HCT116 (cell line): ENCODE measurements around the gene SCAI.

ENCODE experiments used
- CTCF ChIP-seq, 3 experiments: fragments of 200-600 bp in 1 of 3; sonication (generic) in 1 of 3; IDR thresholded peaks in 2 of 3; conservative IDR thresholded peaks in 1 of 3; 2 replicates each; pipeline ENCODE4 v1.5.1; 2012 to 2017; ENCODE audit warnings: low read depth in 2 of 3, low read length in 2 of 3, antibody characterized with exemption in 1 of 3, borderline replicate concordance in 1 of 3, control low read depth in 1 of 3, mild to moderate bottlenecking in 1 of 3, mixed read lengths in 1 of 3, mixed run types in 1 of 3, moderate library complexity in 1 of 3; ENCODE audit not compliant: insufficient read depth in 1 of 3
- EGR1 ChIP-seq: IDR thresholded peaks from 2 replicates; pipeline ENCODE4 v1.6.1; 2012; ENCODE audit warnings: low read depth
- ELF1 ChIP-seq: IDR thresholded peaks from 2 replicates; pipeline ENCODE4 v1.6.1; 2012; ENCODE audit warnings: low read depth, borderline replicate concordance
- EZH2 ChIP-seq: fragments of 200-600 bp; sonication (generic); IDR thresholded peaks from 2 replicates; pipeline ENCODE4 v1.6.1; 2017; ENCODE audit warnings: antibody characterized with exemption, mixed run types
- MAX ChIP-seq: IDR thresholded peaks from 2 replicates; pipeline ENCODE4 v1.6.1; 2012
- POLR2A ChIP-seq: IDR thresholded peaks from 2 replicates; pipeline ENCODE4 v1.7.0; 2011; ENCODE audit warnings: borderline replicate concordance; ENCODE audit not compliant: insufficient read depth, insufficient read length; ENCODE audit errors: extremely low read depth
- POLR2AphosphoS5 ChIP-seq: IDR thresholded peaks from 2 replicates; pipeline ENCODE4 v1.6.1; 2011; ENCODE audit warnings: mild to moderate bottlenecking, low read depth, low read length, moderate library complexity
- SP1 ChIP-seq: IDR thresholded peaks from 2 replicates; pipeline ENCODE4 v1.6.1; 2012; ENCODE audit warnings: low read depth
- ZBTB33 ChIP-seq: IDR thresholded peaks from 2 replicates; pipeline ENCODE4 v1.6.1; 2011; ENCODE audit warnings: mild to moderate bottlenecking, low read length, moderate library complexity; ENCODE audit not compliant: insufficient replicate concordance; ENCODE audit errors: extremely low read depth

- TF ChIP-seq CTCF (IDR thresholded peaks at IDR 0.05 in 2 of 3, conservative IDR thresholded peaks at IDR 0.05 in 1 of 3; ENCODE audit: borderline replicate concordance in 1 of 3, insufficient read depth in 1 of 3, low read depth in 2 of 3, low read length in 2 of 3) = no peak
- TF ChIP-seq EZH2 = no peak
- TF ChIP-seq POLR2AphosphoS5 = no peak
- no peak for TF ChIP-seq ZBTB33
- no peak for TF ChIP-seq POLR2A
- TF ChIP-seq MAX = no peak
- TF ChIP-seq EGR1 = no peak
- no peak for TF ChIP-seq ELF1
- no peak for TF ChIP-seq SP1
These were observed 57.4 kb downstream of the SCAI start for GRCh38 chr9:125085703-125086477.
